ENCODE results near the gene USP37. TPM values are rescaled to one million over a fixed set of nuclear protein-coding genes. Genes with fewer than 3 reads are reported as not detected.

Gene USP37
- total RNA-seq, 1 experiment from 2014 or later = 23.5 TPM

GRCh38 chr2:218422403-218423086 lies 145.6 kb downstream of the USP37 start:
- no peak overlapping the region for H2AFZ ChIP-seq (ENCODE audit: low read depth, low read length, poor library complexity, severe bottlenecking)
- no peaks in the 10 kb centered on the region for H3K79me2 ChIP-seq (ENCODE audit: insufficient read depth, low read length)
- DNase-seq (ENCODE audit: low read depth, low spot score) (no peak), ATAC-seq (no peak)
- no peak overlapping the region for H3K4me2 ChIP-seq (ENCODE audit: low read length)
- no peaks in the 10 kb centered on the region for H3K9me3 ChIP-seq (ENCODE audit: control insufficient read depth in 1 of 2, insufficient read depth in 1 of 2, low read depth in 1 of 2, low read length in 2 of 2)
- no peak overlapping the region for H3K9ac ChIP-seq (ENCODE audit: low read length)
- no peak for TF ChIP-seq SP1 (IDR thresholded peaks at IDR 0.05; ENCODE audit: low read depth)
- TF ChIP-seq, protein P1, sequence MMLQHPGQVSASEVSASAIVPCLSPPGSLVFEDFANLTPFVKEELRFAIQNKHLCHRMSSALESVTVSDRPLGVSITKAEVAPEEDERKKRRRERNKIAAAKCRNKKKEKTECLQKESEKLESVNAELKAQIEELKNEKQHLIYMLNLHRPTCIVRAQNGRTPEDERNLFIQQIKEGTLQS (IDR thresholded peaks at IDR 0.05) = no peak
- TF ChIP-seq YY1 (IDR thresholded peaks at IDR 0.05; ENCODE audit: extremely low read depth, insufficient replicate concordance, low read depth, low read length) = no peak
- RAD21 ChIA-PET (ENCODE audit: low non-redundant PET in 1 of 2, low total read pairs in 2 of 2, uncharacterized antibody in 2 of 2, unreplicated experiment in 2 of 2) = no interaction called here
- no peak overlapping the region for H3K27ac ChIP-seq (ENCODE audit: low read depth, low read length)
- intact Hi-C loops (cut with micrococcal nuclease) = no loop called here
- H3K27me3 ChIP-seq (ENCODE audit: insufficient read depth, low read length) = no peaks in the 10 kb centered on the region
- H3K36me3 ChIP-seq (ENCODE audit: control insufficient read depth in 1 of 2, insufficient read depth in 2 of 2, low read length in 2 of 2) = no peaks in the 10 kb centered on the region
- H3K4me3 ChIP-seq (replicated peaks in 1 of 2; ENCODE audit: low read depth in 1 of 2, low read length in 2 of 2) = no peak overlapping the region
- POLR2A ChIA-PET = no interaction called here
- H3K4me1 ChIP-seq (ENCODE audit: control insufficient read depth in 1 of 2, insufficient read depth in 2 of 2, low read length in 2 of 2) = no peaks in the 10 kb centered on the region
- BruUV-seq (replicated peaks) = no TSS peak
- no peaks in the 10 kb centered on the region for H3K9me2 ChIP-seq (ENCODE audit: insufficient read depth)
- CTCF ChIA-PET = no interaction called here
- no peaks in the 10 kb centered on the region for H4K20me1 ChIP-seq (ENCODE audit: insufficient read depth)

DNA sequence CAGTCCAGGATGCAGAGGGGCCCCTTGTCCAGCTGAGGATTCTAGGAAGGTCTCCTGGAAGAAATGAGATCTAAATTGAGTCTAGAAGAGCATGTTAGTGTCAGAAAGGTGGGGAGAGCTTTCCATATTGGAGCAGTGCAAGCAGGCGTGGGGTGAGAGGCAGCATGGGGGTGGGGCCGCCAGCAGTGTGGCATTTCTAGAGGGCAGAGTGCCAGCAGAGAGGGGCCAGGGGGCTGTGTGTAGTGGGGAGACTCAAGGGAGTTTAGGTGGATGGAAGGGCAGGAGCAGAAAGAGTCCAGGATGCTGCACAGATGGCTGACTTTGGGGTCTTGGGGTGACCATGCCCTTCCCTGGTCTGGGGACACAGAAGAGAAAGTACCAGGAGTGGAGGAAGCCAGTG lies 147.1 kb downstream of the USP37 start:
- CTCF ChIA-PET = no interaction called here
- H4K20me1 ChIP-seq (ENCODE audit: insufficient read depth) = no peaks in the 10 kb centered on the region

More for the DNA sequence above, 147.1 kb downstream of the USP37 start:
- no peaks in the 10 kb centered on the region for H3K4me1 ChIP-seq (ENCODE audit: control insufficient read depth in 1 of 2, insufficient read depth in 2 of 2, low read length in 2 of 2)
- H3K27ac ChIP-seq (ENCODE audit: low read depth, low read length) = no peak overlapping the region
- H3K4me2 ChIP-seq (ENCODE audit: low read length) = no peak overlapping the region
- H3K36me3 ChIP-seq (ENCODE audit: control insufficient read depth in 1 of 2, insufficient read depth in 2 of 2, low read length in 2 of 2) = no peaks in the 10 kb centered on the region
- intact Hi-C loops (cut with micrococcal nuclease) = no loop called here
- H2AFZ ChIP-seq (ENCODE audit: low read depth, low read length, poor library complexity, severe bottlenecking) = no peak overlapping the region
- H3K9me2 ChIP-seq (ENCODE audit: insufficient read depth) = no peaks in the 10 kb centered on the region
- ChIA-PET POLR2A (no interaction called here), RAD21 (ENCODE audit: low non-redundant PET in 1 of 2, low total read pairs in 2 of 2, uncharacterized antibody in 2 of 2, unreplicated experiment in 2 of 2) (no interaction called here)
- H3K79me2 ChIP-seq (ENCODE audit: insufficient read depth, low read length) = no peaks in the 10 kb centered on the region
- no TSS peak for BruUV-seq (replicated peaks)
- DNase-seq (ENCODE audit: low read depth, low spot score) (no peak), ATAC-seq (no peak)
- H3K4me3 ChIP-seq (replicated peaks in 1 of 2; ENCODE audit: low read depth in 1 of 2, low read length in 2 of 2) = no peak overlapping the region
- H3K9ac ChIP-seq (ENCODE audit: low read length) = no peak overlapping the region
- TF ChIP-seq YY1 (IDR thresholded peaks at IDR 0.05; ENCODE audit: extremely low read depth, insufficient replicate concordance, low read depth, low read length) = no peak
- no peak for TF ChIP-seq ZFX (IDR thresholded peaks at IDR 0.05)
- no peak for TF ChIP-seq CEBPB (IDR thresholded peaks at IDR 0.05; ENCODE audit: low read depth)
- no peak for TF ChIP-seq POLR2AphosphoS5 (IDR thresholded peaks at IDR 0.05; ENCODE audit: low read depth, low read length)
- TF ChIP-seq MAX (IDR thresholded peaks at IDR 0.05) = no peak
- no peak for TF ChIP-seq ZNF274 (IDR thresholded peaks at IDR 0.05; ENCODE audit: low read depth, low read length)
- no peak for TF ChIP-seq CBX3 (IDR thresholded peaks at IDR 0.05; ENCODE audit: low read depth)
- no peak for TF ChIP-seq SRF (IDR thresholded peaks at IDR 0.05; ENCODE audit: low read depth)
- TF ChIP-seq POLR2A (IDR thresholded peaks at IDR 0.05; ENCODE audit: borderline replicate concordance, extremely low read depth, insufficient read depth, insufficient read length) = no peak
- no peak for TF ChIP-seq EZH2 (IDR thresholded peaks at IDR 0.05)
- no peak for TF ChIP-seq SP1 (IDR thresholded peaks at IDR 0.05; ENCODE audit: low read depth)
- TF ChIP-seq EGR1 (IDR thresholded peaks at IDR 0.05; ENCODE audit: low read depth) = no peak
- TF ChIP-seq, protein P1 (IDR thresholded peaks at IDR 0.05) = no peak
- no peaks in the 10 kb centered on the region for H3K9me3 ChIP-seq (ENCODE audit: control insufficient read depth in 1 of 2, insufficient read depth in 1 of 2, low read depth in 1 of 2, low read length in 2 of 2)
- no peaks in the 10 kb centered on the region for H3K27me3 ChIP-seq (ENCODE audit: insufficient read depth, low read length)

All from HCT116 (cell line).